Calu3 (cell line): ENCODE measurements around the gene PIP4K2C. TPM values are rescaled to one million over a fixed set of nuclear protein-coding genes. Genes with fewer than 3 reads are reported as not detected.
"Not testable (repeated sequence)": the region's sequence is repeated elsewhere in the genome, so short reads cannot be mapped to it uniquely, and the experiment has no call there.

Source experiments
- BruUV-seq: library from RNA; stranded (reverse); fragments of 400-500 nt; replicated peaks from 2 replicates; lab custom pipeline; 2021; lab: Mats Ljungman, UMichigan
- CTCF ChIA-PET: fragments of 300-600 bp; sonication (Branson Sonifier 250); formaldehyde crosslinking; loops from one replicate; lab custom pipeline; 2022; ENCODE audit warnings: antibody characterized with exemption; lab: Charles Lee
- DNase-seq: peaks from one replicate; pipeline ENCODE4 v3.0.0; 2022
- H3K27ac Mint-ChIP-seq: one replicate; pipeline ENCODE4 v1.8.0; 2022; ENCODE audit warnings: mixed read lengths; ENCODE audit not compliant: unreplicated experiment
- H3K27me3 Mint-ChIP-seq: one replicate; pipeline ENCODE4 v1.8.0; 2022; ENCODE audit warnings: mixed read lengths; ENCODE audit not compliant: unreplicated experiment
- H3K36me3 Mint-ChIP-seq: one replicate; pipeline ENCODE4 v1.8.0; 2022; ENCODE audit warnings: mild to moderate bottlenecking, moderate library complexity, mixed read lengths; ENCODE audit not compliant: insufficient read depth, unreplicated experiment
- H3K4me1 Mint-ChIP-seq: one replicate; pipeline ENCODE4 v1.8.0; 2022; ENCODE audit warnings: mild to moderate bottlenecking, low read depth, mixed read lengths; ENCODE audit not compliant: unreplicated experiment
- H3K4me3 Mint-ChIP-seq: one replicate; pipeline ENCODE4 v1.8.0; 2022; ENCODE audit warnings: mild to moderate bottlenecking, low read depth, moderate library complexity, mixed read lengths; ENCODE audit not compliant: unreplicated experiment
- H3K9me3 Mint-ChIP-seq: one replicate; pipeline ENCODE4 v1.8.0; 2022; ENCODE audit warnings: low read depth, mixed read lengths; ENCODE audit not compliant: unreplicated experiment
- intact Hi-C: fragments of 100-400 bp; cut with micrococcal nuclease; formaldehyde crosslinking; loops from one replicate; pipeline ENCODE4 v1.10.0; 2022; ENCODE audit not compliant: unreplicated experiment
- total RNA-seq: library from RNA; stranded (reverse); gene quantifications from 2 replicates; pipeline ENCODE4 v1.2.3, GENCODE V29; 2022
- TF ChIP-seq, protein P1 (sequence below): fragments of 200-600 bp; IDR thresholded peaks from one replicate; pipeline ENCODE4 v1.8.0; 2022; ENCODE audit warnings: antibody characterized with exemption; ENCODE audit not compliant: unreplicated experiment

PIP4K2C gene
- total RNA-seq, 1 experiment from 2014 or later: 66.3 TPM

DNA sequence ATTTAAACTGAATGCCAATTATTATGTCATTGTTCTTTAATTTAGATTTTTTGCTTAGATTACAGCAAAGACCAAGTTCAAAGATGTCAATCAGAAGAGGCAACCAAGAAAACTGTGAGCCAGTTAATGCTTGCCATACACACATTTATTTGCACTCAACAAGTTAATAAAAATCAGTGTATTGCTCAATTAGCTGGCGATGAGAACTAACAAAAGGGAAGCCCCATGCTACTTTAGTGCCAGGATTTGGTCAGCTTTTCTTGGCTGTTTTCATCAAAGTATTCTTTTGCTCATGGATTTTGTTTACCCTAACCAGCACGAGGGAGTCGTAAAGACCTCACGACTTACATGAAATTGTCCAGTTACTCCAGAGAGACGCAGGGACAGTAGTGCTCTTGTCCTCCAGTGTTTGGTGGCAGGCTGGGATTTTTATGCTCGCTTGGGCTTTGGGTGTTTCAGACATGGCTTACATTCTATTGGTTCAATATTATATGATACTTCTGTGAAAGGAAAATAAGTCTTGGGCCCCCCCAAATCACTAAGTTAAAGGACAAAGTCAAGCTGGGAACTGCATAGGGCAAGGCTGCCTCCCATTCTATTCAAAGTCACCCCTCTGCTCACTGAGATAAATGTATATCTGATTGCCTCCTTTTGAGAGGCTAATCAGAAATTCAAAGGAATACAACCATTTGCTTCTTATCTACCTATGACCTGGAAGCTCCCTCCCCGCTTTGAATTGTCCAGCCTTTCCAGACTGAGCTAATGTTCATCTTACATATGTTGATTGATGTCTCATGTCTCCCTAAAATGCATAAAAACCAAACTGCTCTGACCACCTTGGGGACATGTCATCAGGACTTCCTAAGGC lies 49.4 kb downstream of the PIP4K2C start:
- H3K9me3 Mint-ChIP-seq: no peaks in the 10 kb centered on the region
- TF ChIP-seq, protein P1, sequence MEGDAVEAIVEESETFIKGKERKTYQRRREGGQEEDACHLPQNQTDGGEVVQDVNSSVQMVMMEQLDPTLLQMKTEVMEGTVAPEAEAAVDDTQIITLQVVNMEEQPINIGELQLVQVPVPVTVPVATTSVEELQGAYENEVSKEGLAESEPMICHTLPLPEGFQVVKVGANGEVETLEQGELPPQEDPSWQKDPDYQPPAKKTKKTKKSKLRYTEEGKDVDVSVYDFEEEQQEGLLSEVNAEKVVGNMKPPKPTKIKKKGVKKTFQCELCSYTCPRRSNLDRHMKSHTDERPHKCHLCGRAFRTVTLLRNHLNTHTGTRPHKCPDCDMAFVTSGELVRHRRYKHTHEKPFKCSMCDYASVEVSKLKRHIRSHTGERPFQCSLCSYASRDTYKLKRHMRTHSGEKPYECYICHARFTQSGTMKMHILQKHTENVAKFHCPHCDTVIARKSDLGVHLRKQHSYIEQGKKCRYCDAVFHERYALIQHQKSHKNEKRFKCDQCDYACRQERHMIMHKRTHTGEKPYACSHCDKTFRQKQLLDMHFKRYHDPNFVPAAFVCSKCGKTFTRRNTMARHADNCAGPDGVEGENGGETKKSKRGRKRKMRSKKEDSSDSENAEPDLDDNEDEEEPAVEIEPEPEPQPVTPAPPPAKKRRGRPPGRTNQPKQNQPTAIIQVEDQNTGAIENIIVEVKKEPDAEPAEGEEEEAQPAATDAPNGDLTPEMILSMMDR: no peak
- no TSS peak for BruUV-seq
- no peaks in the 10 kb centered on the region for H3K36me3 Mint-ChIP-seq
- H3K4me1 Mint-ChIP-seq: no peaks in the 10 kb centered on the region
- H3K27me3 Mint-ChIP-seq: peaks cover 43% of the 10 kb centered on the region
- DNase-seq: no peak
- H3K27ac Mint-ChIP-seq: no peak overlapping the region
- intact Hi-C loops: no loop called here
- no peak overlapping the region for H3K4me3 Mint-ChIP-seq
- CTCF ChIA-PET: no interaction called here

DNA sequence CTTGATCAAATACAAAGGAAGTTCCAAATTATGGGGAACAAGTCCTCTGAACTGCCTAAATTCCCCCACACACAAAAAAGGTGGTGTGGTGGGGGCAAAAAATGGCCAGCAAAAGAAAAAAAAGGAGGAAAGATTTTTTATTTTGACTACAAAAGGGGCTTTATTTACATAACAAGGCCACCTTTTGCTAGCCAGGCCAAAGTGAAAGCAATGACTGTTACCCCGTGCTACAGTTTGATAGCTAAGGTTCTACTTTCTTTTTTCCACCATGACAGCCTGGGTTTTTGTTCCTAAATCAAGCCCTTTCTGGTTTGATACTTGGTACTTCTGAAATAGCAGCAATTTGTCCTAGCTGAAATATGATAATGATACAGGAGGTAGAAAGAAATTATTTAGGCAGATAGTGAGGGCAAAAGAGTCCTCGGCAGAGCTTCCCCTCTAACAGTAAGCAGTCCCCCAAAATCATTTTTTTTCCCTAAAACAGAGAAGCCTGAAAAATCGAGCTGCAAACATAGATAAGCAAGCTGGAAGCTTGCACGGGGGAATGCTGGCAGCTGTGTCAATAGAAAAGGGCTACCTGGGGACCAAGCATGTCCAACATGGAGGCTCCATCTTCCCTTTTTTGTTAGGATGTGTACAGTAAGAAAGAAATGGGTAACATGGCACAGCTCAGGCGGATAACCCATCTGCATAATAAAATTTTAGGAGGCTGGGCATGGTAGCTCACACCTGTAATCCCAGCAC lies 50.9 kb downstream of the PIP4K2C start:
- Mint-ChIP-seq H3K9me3 (no peaks in the 10 kb centered on the region), H3K4me3 (no peak overlapping the region), H3K27ac (no peak overlapping the region), H3K27me3 (peaks cover 43% of the 10 kb centered on the region), H3K4me1 (no peaks in the 10 kb centered on the region), H3K36me3 (no peaks in the 10 kb centered on the region)
- intact Hi-C loops: no loop called here
- BruUV-seq: no TSS peak
- CTCF ChIA-PET: no interaction called here
- DNase-seq: no peak
- TF ChIP-seq, protein P1: no peak

DNA sequence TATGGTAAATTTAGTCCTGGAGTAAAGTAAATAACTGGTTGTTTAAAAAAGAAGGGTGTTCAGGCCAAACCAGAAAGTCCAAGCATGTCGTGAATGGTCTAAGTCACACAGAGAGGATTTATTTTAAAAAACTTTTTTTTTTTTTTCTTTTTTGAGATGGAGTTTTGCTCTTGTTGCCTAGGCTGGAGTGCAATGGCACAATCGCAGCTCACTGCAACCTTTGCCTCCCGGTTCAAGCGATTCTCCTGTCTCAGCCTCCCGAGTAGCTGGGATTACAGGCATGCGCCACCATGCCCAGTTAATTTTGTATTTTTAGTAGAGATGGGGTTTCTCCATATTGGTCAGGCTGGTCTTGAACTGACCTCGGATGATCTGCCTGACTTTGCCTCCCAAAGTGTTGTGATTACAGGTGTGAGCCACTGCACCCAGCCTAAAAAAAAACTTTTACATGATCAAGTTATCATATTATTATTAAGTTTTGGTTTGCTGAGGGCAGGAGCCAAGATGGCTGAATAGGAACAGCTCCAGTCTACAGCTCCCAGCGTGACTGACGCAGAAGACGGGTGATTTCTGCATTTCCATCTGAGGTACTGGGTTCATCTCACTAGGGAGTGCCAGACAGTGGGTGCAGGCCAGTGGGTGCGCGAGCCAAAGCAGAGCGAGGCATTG lies 55.1 kb downstream of the PIP4K2C start:
- BruUV-seq, H3K4me1 Mint-ChIP-seq, intact Hi-C loops, H3K27ac Mint-ChIP-seq, H3K4me3 Mint-ChIP-seq, DNase-seq, H3K36me3 Mint-ChIP-seq, CTCF ChIA-PET, H3K9me3 Mint-ChIP-seq: not testable (repeated sequence)
- H3K27me3 Mint-ChIP-seq: peaks cover 13% of the 10 kb centered on the region

DNA sequence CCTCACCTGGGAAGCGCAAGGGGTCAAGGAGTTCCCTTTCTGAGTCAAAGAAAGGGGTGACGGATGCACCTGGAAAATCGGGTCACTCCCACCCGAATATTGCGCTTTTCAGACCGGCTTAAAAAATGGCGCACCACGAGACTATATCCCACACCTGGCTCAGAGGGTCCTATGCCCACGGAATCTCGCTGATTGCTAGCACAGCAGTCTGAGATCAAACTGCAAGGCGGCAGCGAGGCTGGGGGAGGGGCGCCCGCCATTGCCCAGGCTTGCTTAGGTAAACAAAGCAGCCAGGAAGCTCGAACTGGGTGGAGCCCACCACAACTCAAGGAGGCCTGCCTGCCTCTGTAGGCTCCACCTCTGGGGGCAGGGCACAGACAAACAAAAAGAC lies 55.7 kb downstream of the PIP4K2C start:
- H3K36me3 Mint-ChIP-seq, H3K4me3 Mint-ChIP-seq, BruUV-seq, H3K27ac Mint-ChIP-seq, H3K4me1 Mint-ChIP-seq, intact Hi-C loops, CTCF ChIA-PET, DNase-seq, H3K27me3 Mint-ChIP-seq, H3K9me3 Mint-ChIP-seq: not testable (repeated sequence)

Other genes starting within 250 kb of the PIP4K2C start
- gene R3HDM2, start 160.1 kb upstream of the PIP4K2C start, total RNA-seq: 77.3 and 87.6 TPM in 2 replicates
- gene INHBC, start 156.4 kb upstream of the PIP4K2C start, total RNA-seq: not detected in 2 replicates
- 0.38 and 0.64 TPM in 2 replicates for gene INHBE, start 135.9 kb upstream of the PIP4K2C start, total RNA-seq
- gene GLI1, start 131.4 kb upstream of the PIP4K2C start, total RNA-seq: 0.54 and 0.61 TPM in 2 replicates
- 0.39 TPM in 1 of 2 replicates, not detected in the other for gene ARHGAP9, start 111.3 kb upstream of the PIP4K2C start, total RNA-seq
- 358 and 369 TPM in 2 replicates for gene MARS1, start 103.1 kb upstream of the PIP4K2C start, total RNA-seq
- gene DDIT3, start 70.7 kb upstream of the PIP4K2C start, total RNA-seq: 70.2 and 80.5 TPM in 2 replicates
- 119 and 127 TPM in 2 replicates for gene MBD6, start 68.4 kb upstream of the PIP4K2C start, total RNA-seq
- 121 and 131 TPM in 2 replicates for gene DCTN2, start 44.0 kb upstream of the PIP4K2C start, total RNA-seq
- gene KIF5A, start 41.1 kb upstream of the PIP4K2C start, total RNA-seq: 0.10 TPM in 1 of 2 replicates, not detected in the other
- 23.1 and 25.9 TPM in 2 replicates for gene DTX3, start 13.6 kb downstream of the PIP4K2C start, total RNA-seq
- 2.2 and 4.7 TPM in 2 replicates for gene ARHGEF25, start 20.2 kb downstream of the PIP4K2C start, total RNA-seq
- gene B4GALNT1, start 42.0 kb downstream of the PIP4K2C start, total RNA-seq: 8.1 and 11.1 TPM in 2 replicates
- 221 and 258 TPM in 2 replicates for gene OS9, start 102.9 kb downstream of the PIP4K2C start, total RNA-seq
- 0.57 and 0.59 TPM in 2 replicates for gene AGAP2, start 147.6 kb downstream of the PIP4K2C start, total RNA-seq
- 40.2 and 46.7 TPM in 2 replicates for gene TSPAN31, start 153.8 kb downstream of the PIP4K2C start, total RNA-seq
- 188 and 199 TPM in 2 replicates for gene CDK4, start 161.1 kb downstream of the PIP4K2C start, total RNA-seq
- gene MARCHF9, start 163.9 kb downstream of the PIP4K2C start, total RNA-seq: 39.0 and 42.4 TPM in 2 replicates
- 1.8 TPM in 2 replicates for gene CYP27B1, start 175.9 kb downstream of the PIP4K2C start, total RNA-seq
- gene METTL1, start 180.9 kb downstream of the PIP4K2C start, total RNA-seq: 50.5 and 51.8 TPM in 2 replicates
- gene EEF1AKMT3, start 181.4 kb downstream of the PIP4K2C start, total RNA-seq: 8.4 TPM in 2 replicates
- 47.1 and 49.0 TPM in 2 replicates for gene TSFM, start 191.6 kb downstream of the PIP4K2C start, total RNA-seq
- 6.4 and 7.9 TPM in 2 replicates for gene AVIL, start 227.5 kb downstream of the PIP4K2C start, total RNA-seq